ENCODE measurements around the gene SLC29A3.
"Not testable (repeated sequence)": the region's sequence is repeated elsewhere in the genome, so short reads cannot be mapped to it uniquely, and the experiment has no call there.

Gene SLC29A3

GRCh38 chr10:71296086-71296485, 23.0 kb upstream of the SLC29A3 start:
- no peak for FAIRE-seq
- TF ChIP-seq POLR2AphosphoS5 (IDR thresholded peaks at IDR 0.05; ENCODE audit: low read depth, low read length) = no peak
- no peak for DNase-seq (ENCODE audit: insufficient read length, low spot score)

- not testable (repeated sequence) for FAIRE-seq; DNase-seq (ENCODE audit: insufficient read length, low spot score)
Observed at GRCh38 chr10:71296811-71297210, 22.2 kb upstream of the SLC29A3 start.

- FAIRE-seq (no peak), DNase-seq (ENCODE audit: insufficient read length, low spot score) (no peak)
- no peak for TF ChIP-seq POU2F2 (IDR thresholded peaks at IDR 0.05; ENCODE audit: low read depth, low read length)
- TF ChIP-seq SPI1 (IDR thresholded peaks at IDR 0.05; ENCODE audit: low read depth, low read length) = no peak
- no peak for TF ChIP-seq POLR2AphosphoS5 (IDR thresholded peaks at IDR 0.05; ENCODE audit: low read depth, low read length)
- TF ChIP-seq POLR2A (IDR thresholded peaks at IDR 0.05; ENCODE audit: low read depth, low read length) = no peak
- no peak for TF ChIP-seq TAF1 (IDR thresholded peaks at IDR 0.05; ENCODE audit: low read depth, low read length)
Observed at GRCh38 chr10:71297343-71297742, 21.7 kb upstream of the SLC29A3 start.

DNA sequence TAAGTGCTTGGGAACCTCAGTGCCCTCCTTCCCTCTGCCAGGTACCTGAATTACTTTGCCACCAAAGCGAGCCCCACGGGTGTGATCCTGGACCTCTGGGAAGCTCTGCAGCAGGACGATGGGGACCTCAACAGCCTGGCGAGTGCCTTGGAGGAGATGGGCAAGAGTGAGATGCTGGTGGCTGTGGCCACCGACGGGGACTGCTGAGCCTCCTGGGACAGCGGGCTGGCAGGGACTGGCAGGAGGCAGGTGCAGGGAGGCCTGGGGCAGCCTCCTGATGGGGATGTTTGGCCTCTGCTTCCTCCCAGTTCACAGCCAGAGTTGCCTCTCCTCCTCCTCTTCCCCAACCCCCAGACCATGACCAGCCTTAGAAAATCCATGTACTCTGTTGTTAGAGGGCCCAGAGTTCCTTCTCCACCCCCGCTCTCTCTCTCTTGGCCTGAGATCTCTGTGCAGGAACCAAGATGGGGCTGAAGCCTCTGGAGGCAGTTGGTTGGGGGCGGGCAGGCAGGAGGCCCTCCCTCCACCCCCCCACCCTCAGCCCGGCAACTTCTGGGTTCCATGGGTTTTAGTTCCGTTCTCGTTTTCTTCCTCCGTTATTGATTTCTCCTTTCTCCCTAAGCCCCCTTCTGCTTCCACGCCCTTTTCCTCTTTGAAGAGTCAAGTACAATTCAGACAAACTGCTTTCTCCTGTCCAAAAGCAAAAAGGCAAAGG, 19.8 kb upstream of the SLC29A3 start:
- TF ChIP-seq PAX5 (IDR thresholded peaks at IDR 0.05; ENCODE audit: insufficient read depth, low read length, severe bottlenecking) (no peak), POU2F2 (IDR thresholded peaks at IDR 0.05; ENCODE audit: low read depth, low read length) (no peak), SPI1 (IDR thresholded peaks at IDR 0.05; ENCODE audit: low read depth, low read length) (no peak), POLR2AphosphoS5 (IDR thresholded peaks at IDR 0.05; ENCODE audit: low read depth, low read length) (no peak), TAF1 (IDR thresholded peaks at IDR 0.05; ENCODE audit: low read depth, low read length) (no peak), POLR2A (IDR thresholded peaks at IDR 0.05; ENCODE audit: low read depth, low read length) (no peak)
- DNase-seq (ENCODE audit: insufficient read length, low spot score) = no peak
- FAIRE-seq = no peak

DNA sequence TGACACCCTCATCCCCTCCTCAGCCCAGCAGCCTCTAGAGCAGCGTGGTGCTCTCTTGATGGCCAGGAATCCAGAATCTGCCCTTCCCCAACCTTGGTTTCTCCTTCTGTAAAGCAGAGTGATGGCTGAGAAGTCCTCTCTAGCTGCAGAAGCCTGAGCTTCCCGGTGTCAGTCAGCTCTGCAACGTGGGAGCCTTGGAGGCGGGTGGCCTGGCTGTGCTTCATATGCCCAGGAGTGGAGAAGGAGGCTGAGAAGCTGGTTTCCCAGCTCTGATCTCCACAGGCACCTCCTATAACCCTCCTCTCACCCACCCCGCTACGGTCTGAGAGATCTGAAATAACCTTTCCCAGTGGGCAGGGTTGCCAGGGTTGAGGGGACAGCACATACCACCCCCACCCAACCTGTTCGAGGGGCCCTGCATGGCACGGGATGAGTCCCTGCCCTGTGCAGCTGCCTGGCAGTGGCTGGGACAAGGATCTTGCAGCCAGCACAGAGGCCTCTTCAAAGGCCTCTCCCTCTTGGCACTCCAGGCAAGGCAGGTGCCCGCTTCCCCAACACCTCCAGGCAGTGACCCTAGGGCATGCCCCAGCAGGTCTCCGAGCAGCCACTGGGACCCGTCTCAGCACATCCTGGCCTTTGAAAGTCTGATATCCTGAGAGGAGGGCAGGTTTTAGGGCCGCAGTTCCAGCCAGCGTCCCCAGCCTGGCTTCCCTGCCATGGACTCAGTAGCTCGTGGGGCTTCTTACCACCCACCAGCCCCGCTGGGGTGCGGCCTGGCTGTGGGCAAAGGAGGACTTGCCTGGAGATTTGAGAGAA, 18.3 kb upstream of the SLC29A3 start:
- FAIRE-seq (no peak), DNase-seq (ENCODE audit: insufficient read length, low spot score) (no peak)
- TF ChIP-seq PAX5 (IDR thresholded peaks at IDR 0.05; ENCODE audit: insufficient read depth, low read length, severe bottlenecking) = no peak
- no peak for TF ChIP-seq POLR2AphosphoS5 (IDR thresholded peaks at IDR 0.05; ENCODE audit: low read depth, low read length)
- TF ChIP-seq POU2F2 (IDR thresholded peaks at IDR 0.05; ENCODE audit: low read depth, low read length) = no peak
- TF ChIP-seq SPI1 (IDR thresholded peaks at IDR 0.05; ENCODE audit: low read depth, low read length) = no peak
- no peak for TF ChIP-seq POLR2A (IDR thresholded peaks at IDR 0.05; ENCODE audit: low read depth, low read length)
- TF ChIP-seq TAF1 (IDR thresholded peaks at IDR 0.05; ENCODE audit: low read depth, low read length) = no peak

DNA sequence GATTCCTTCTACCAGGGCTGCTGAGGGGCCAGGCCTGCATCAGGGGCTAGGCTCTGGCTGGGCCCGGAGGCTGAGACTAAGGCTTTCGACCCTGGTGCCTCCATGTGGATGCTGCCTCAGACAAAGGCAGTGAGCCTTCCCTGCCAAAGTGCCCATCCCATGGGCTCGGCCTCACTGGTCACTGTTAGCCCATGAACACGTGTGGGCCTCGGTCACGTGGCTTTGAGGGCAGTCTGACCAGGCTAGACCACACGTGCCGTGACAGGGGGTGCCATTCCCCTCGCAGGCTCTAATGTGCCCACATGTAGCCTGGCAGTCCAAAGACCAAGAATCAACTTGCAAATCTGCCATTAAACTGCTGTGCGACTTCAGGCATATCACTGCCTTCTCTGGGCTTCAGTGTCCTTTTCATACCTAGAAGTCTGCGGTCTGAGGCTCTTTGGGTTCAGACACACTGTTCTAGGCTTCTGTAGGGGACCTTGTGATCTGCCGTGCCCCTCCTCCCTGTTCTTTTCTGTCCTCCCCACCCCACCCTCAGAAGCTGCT, 17.6 kb upstream of the SLC29A3 start:
- no peak for FAIRE-seq
- no peak for TF ChIP-seq POLR2A (IDR thresholded peaks at IDR 0.05; ENCODE audit: low read depth, low read length)
- no peak for TF ChIP-seq PAX5 (IDR thresholded peaks at IDR 0.05; ENCODE audit: insufficient read depth, low read length, severe bottlenecking)
- no peak for TF ChIP-seq POU2F2 (IDR thresholded peaks at IDR 0.05; ENCODE audit: low read depth, low read length)
- no peak for TF ChIP-seq TAF1 (IDR thresholded peaks at IDR 0.05; ENCODE audit: low read depth, low read length)
- no peak for TF ChIP-seq SPI1 (IDR thresholded peaks at IDR 0.05; ENCODE audit: low read depth, low read length)
- TF ChIP-seq POLR2AphosphoS5 (IDR thresholded peaks at IDR 0.05; ENCODE audit: low read depth, low read length) = no peak

GRCh38 chr10:71302451-71302850, 16.6 kb upstream of the SLC29A3 start:
- DNase-seq (ENCODE audit: insufficient read length, low spot score) (no peak), FAIRE-seq (no peak)
- TF ChIP-seq PAX5 (IDR thresholded peaks at IDR 0.05; ENCODE audit: insufficient read depth, low read length, severe bottlenecking) (no peak), POU2F2 (IDR thresholded peaks at IDR 0.05; ENCODE audit: low read depth, low read length) (no peak), POLR2A (IDR thresholded peaks at IDR 0.05; ENCODE audit: low read depth, low read length) (no peak), SPI1 (IDR thresholded peaks at IDR 0.05; ENCODE audit: low read depth, low read length) (no peak), POLR2AphosphoS5 (IDR thresholded peaks at IDR 0.05; ENCODE audit: low read depth, low read length) (no peak), TAF1 (IDR thresholded peaks at IDR 0.05; ENCODE audit: low read depth, low read length) (no peak)

More for the DNA sequence above, 17.6 kb upstream of the SLC29A3 start:
- DNase-seq (ENCODE audit: insufficient read length, low spot score) = no peak

GRCh38 chr10:71302874-71303568, 16.0 kb upstream of the SLC29A3 start:
- peak; percentile 53 for DNase-seq (ENCODE audit: insufficient read length, low spot score)
- peak; percentile 86 for FAIRE-seq
- TF ChIP-seq SPI1 (IDR thresholded peaks at IDR 0.05; ENCODE audit: low read depth, low read length) = no peak
- TF ChIP-seq POU2F2 (IDR thresholded peaks at IDR 0.05; ENCODE audit: low read depth, low read length) = no peak
- TF ChIP-seq PAX5 (IDR thresholded peaks at IDR 0.05; ENCODE audit: insufficient read depth, low read length, severe bottlenecking) = no peak
- TF ChIP-seq TAF1 (IDR thresholded peaks at IDR 0.05; ENCODE audit: low read depth, low read length) = no peak
- TF ChIP-seq POLR2AphosphoS5 (IDR thresholded peaks at IDR 0.05; ENCODE audit: low read depth, low read length) = no peak

DNA sequence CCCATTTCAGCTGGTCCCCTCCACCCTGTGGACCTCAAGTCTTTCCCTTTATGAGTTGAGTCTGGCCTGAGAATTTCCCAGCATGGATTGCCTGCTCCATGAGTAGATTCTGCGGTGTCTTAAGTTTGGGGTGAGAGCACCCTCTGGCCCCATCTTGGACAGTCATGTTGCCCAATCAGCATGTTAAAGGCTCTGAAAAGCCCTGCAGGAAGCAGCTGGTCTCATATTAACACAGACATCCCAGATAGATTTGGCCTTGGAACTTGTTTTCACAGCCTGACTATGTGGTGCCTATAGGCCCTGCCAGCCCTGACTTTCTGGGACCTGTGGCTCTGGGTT, 15.5 kb upstream of the SLC29A3 start:
- DNase-seq (ENCODE audit: insufficient read length, low spot score) = no peak
- no peak for FAIRE-seq
- TF ChIP-seq POU2F2 (IDR thresholded peaks at IDR 0.05; ENCODE audit: low read depth, low read length) (no peak), POLR2AphosphoS5 (IDR thresholded peaks at IDR 0.05; ENCODE audit: low read depth, low read length) (no peak)

- no peak for TF ChIP-seq POLR2A (IDR thresholded peaks at IDR 0.05; ENCODE audit: low read depth, low read length)
- no peak for TF ChIP-seq POLR2AphosphoS5 (IDR thresholded peaks at IDR 0.05; ENCODE audit: low read depth, low read length)
- no peak for TF ChIP-seq PAX5 (IDR thresholded peaks at IDR 0.05; ENCODE audit: insufficient read depth, low read length, severe bottlenecking)
- no peak for TF ChIP-seq TAF1 (IDR thresholded peaks at IDR 0.05; ENCODE audit: low read depth, low read length)
- no peak for TF ChIP-seq POU2F2 (IDR thresholded peaks at IDR 0.05; ENCODE audit: low read depth, low read length)
- no peak for TF ChIP-seq SPI1 (IDR thresholded peaks at IDR 0.05; ENCODE audit: low read depth, low read length)
- DNase-seq (ENCODE audit: insufficient read length, low spot score) = no peak
- no peak for FAIRE-seq
Observed at GRCh38 chr10:71304914-71305313, 14.1 kb upstream of the SLC29A3 start.

Measured in GM12891 (cell line).